ENCODE data around the gene MLLT10.

- TF ChIP-seq ZNF274 (IDR thresholded peaks at IDR 0.05; ENCODE audit: low read depth, low read length), result no peak
- no peak for TF ChIP-seq YY1 (IDR thresholded peaks at IDR 0.05; ENCODE audit: insufficient read depth, insufficient read length)
- no peak for TF ChIP-seq SUZ12 (IDR thresholded peaks at IDR 0.05; ENCODE audit: extremely low read depth, insufficient read depth, insufficient read length)
Measured at GRCh38 chr10:21492421-21492820, 41.6 kb upstream of the MLLT10 start.

Measured in NT2/D1 (cell line).